Body of pancreas (tissue), 4 donors: ENCODE results near the gene PAX1. TPM values are rescaled to one million over a fixed set of nuclear protein-coding genes. Genes with fewer than 3 reads are reported as not detected.

ENCODE experiments used
- ATAC-seq: fragments of 150-250 bp; one replicate; pipeline ENCODE4 v1.9.1; 2016
- DNase-seq, 4 donors: peaks; one replicate each; pipeline ENCODE4 v3.0.0-alpha.2; 2019
- H3K27ac ChIP-seq, 4 donors: fragments of 200-600 bp; sonication (generic); 1 replicate in 3 of 4; 2 replicates in 1 of 4; pipeline versions ENCODE4 v1.5.1 to v1.6.1; 2016 to 2019; ENCODE audit warnings: mild to moderate bottlenecking in 1 of 4, mixed read lengths in 1 of 4, moderate library complexity in 1 of 4
- H3K27me3 ChIP-seq, 2 donors: fragments of 200-600 bp; sonication (generic); one replicate each; pipeline ENCODE4 v1.6.0; 2016; ENCODE audit warnings: mild to moderate bottlenecking in 1 of 2
- H3K36me3 ChIP-seq, 2 donors: fragments of 200-600 bp; sonication (generic); replicated peaks in 1 of 2; 2 replicates each; pipeline ENCODE4 v1.5.1; 2016; ENCODE audit warnings: low read depth in 2 of 2; ENCODE audit not compliant: insufficient read depth in 1 of 2
- H3K4me1 ChIP-seq: fragments of 200-600 bp; sonication (generic); one replicate; pipeline ENCODE4 v1.6.0; 2016
- H3K4me3 ChIP-seq, 2 donors: fragments of 200-600 bp; sonication (generic); 1 replicate in 1 of 2; 2 replicates in 1 of 2; pipeline ENCODE4 v1.5.1; 2016 to 2019
- H3K9me3 ChIP-seq, 3 donors: fragments of 200-600 bp; sonication (generic); 1 replicate in 2 of 3; 2 replicates in 1 of 3; pipeline ENCODE4 v1.5.1; 2016
- CTCF ChIP-seq, 7 experiments: fragments of 450-650 bp in 4 of 7; fragments of 200-600 bp in 3 of 7; sonication (generic) in 3 of 7; IDR thresholded peaks; one replicate each; pipeline ENCODE4 v1.5.1; 2016 to 2019; ENCODE audit warnings: antibody characterized with exemption in 7 of 7
- POLR2A ChIP-seq, 3 donors: fragments of 450-650 bp; IDR thresholded peaks; one replicate each; pipeline ENCODE4 v1.6.1; 2016; ENCODE audit warnings: antibody characterized with exemption in 3 of 3, mild to moderate bottlenecking in 2 of 3
- WGBS, 2 donors: methylation state at CpG; one replicate each; pipeline ENCODE4 v1.1.5; 2017; 5-methylcytosine and 5-hydroxymethylcytosine counted together
- intact Hi-C: fragments of 100-400 bp; cut with DNase I; formaldehyde crosslinking; loops from one replicate; pipeline ENCODE4 v1.15.1; 2023
- small RNA-seq: library from RNA; depleted of rRNA; stranded (forward); fragments of <200 nt; gene quantifications from one replicate; pipeline ENCODE3, GENCODE V24; 2016
- total RNA-seq, 2 donors: library from RNA; depleted of rRNA; stranded (reverse); fragments of >200 nt; gene quantifications; one replicate each; pipeline ENCODE4 v1.1.0, GENCODE V29; 2016

PAX1 gene
- total RNA-seq, 2 donors from 2014 or later: not detected

- no peak for DNase-seq
- H3K4me3 ChIP-seq: no peak overlapping the region
These were observed 35.8 kb downstream of the PAX1 start for GRCh38 chr20:21741266-21741665.

GRCh38 chr20:21762646-21763045 lies 57.2 kb downstream of the PAX1 start:
- Histone ChIP-seq H3K27me3 (no peaks in the 10 kb centered on the region), H3K27ac (no peak overlapping the region), H3K36me3 (no peaks in the 10 kb centered on the region), H3K4me1 (peaks cover 1% of the 10 kb centered on the region), H3K4me3 (no peak overlapping the region), H3K9me3 (no peaks in the 10 kb centered on the region)
- no peak for DNase-seq
- intact Hi-C loops: no loop called here
- ATAC-seq: no peak
- WGBS, 2 donors: 85 to 88% methylated on average over 2 of the region's 2 CpGs
- TF ChIP-seq POLR2A (IDR thresholded peaks at IDR 0.05) (no peak), CTCF (IDR thresholded peaks at IDR 0.05) (no peak)

More at GRCh38 chr20:21741266-21741665, 35.8 kb downstream of the PAX1 start:
- Histone ChIP-seq H3K36me3 (no peaks in the 10 kb centered on the region), H3K27ac (no peak overlapping the region), H3K27me3 (no peaks in the 10 kb centered on the region), H3K9me3 (no peaks in the 10 kb centered on the region), H3K4me1 (no peaks in the 10 kb centered on the region)
- TF ChIP-seq POLR2A (IDR thresholded peaks at IDR 0.05) (no peak), CTCF (IDR thresholded peaks at IDR 0.05) (no peak)
- ATAC-seq: no peak
- intact Hi-C loops: no loop called here

GRCh38 chr20:21767200-21767738 lies 61.8 kb downstream of the PAX1 start:
- no peaks in the 10 kb centered on the region for H3K27me3 ChIP-seq
- H3K9me3 ChIP-seq: no peaks in the 10 kb centered on the region
- DNase-seq (no peak), ATAC-seq (no peak)
- intact Hi-C loops: no loop called here
- no peak overlapping the region for H3K4me3 ChIP-seq
- no peaks in the 10 kb centered on the region for H3K36me3 ChIP-seq
- H3K4me1 ChIP-seq: peaks cover 5% of the 10 kb centered on the region
- no peak overlapping the region for H3K27ac ChIP-seq
- TF ChIP-seq POLR2A (IDR thresholded peaks at IDR 0.05) (no peak), CTCF (IDR thresholded peaks at IDR 0.05) (no peak)
- WGBS, 2 donors: 39 to 48% methylated on average over 10 of the region's 10 CpGs

GRCh38 chr20:21767739-21768223 lies 62.3 kb downstream of the PAX1 start:
- H3K4me1 ChIP-seq: peaks cover 5% of the 10 kb centered on the region
- WGBS, 2 donors: 1 to 2% methylated on average over 22 of the region's 22 CpGs
- H3K9me3 ChIP-seq: no peaks in the 10 kb centered on the region
- intact Hi-C loops: no loop called here
- ATAC-seq (no peak), DNase-seq (peak in 3 of 4 donors; percentile 7 to 46 (median 15))
- no peak for TF ChIP-seq POLR2A (IDR thresholded peaks at IDR 0.05)
- TF ChIP-seq CTCF (IDR thresholded peaks at IDR 0.05): peak in 2 of 7 experiments; percentile 9 to 15
- H3K36me3 ChIP-seq: no peaks in the 10 kb centered on the region
- H3K27ac ChIP-seq: no peak overlapping the region
- no peaks in the 10 kb centered on the region for H3K27me3 ChIP-seq
- H3K4me3 ChIP-seq: no peak overlapping the region

Small RNA genes lying within 50 kb of the gene (small RNA-seq; reads per million reads assigned to genes)
- gene RPL41P1: not detected

Other genes starting within 250 kb of the PAX1 start
- 1 to 10 TPM; 3.1 to 9.6 TPM for gene NKX2-2, start 191.6 kb upstream of the PAX1 start, total RNA-seq